Measurements from ENCODE around the gene KHDC1L. TPM values are rescaled to one million over a fixed set of nuclear protein-coding genes. Genes with fewer than 3 reads are reported as not detected.
"Not testable (repeated sequence)": the region's sequence is repeated elsewhere in the genome, so short reads cannot be mapped to it uniquely, and the experiment has no call there.

KHDC1L gene
- total and polyA plus RNA-seq, 7 donors = not detected

DNA sequence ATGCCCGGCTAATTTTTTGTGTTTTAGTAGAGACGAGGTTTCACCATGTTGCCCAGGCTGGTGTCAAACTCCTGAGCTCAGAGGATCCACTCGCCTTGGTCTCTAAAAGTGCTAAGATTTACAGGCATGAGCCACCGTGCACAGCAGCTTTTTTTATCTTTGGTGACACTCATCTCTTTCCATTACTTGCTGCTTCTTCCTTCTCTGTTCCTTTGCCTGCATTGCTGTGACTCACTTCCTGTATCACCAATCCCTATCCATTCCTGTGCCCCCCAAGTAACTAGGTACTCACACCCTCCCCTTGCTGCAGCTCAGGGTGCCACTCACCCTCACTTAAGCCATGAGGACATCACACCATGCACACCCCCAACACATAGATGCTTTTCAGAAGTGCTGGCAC is 24.6 kb downstream of the KHDC1L start:
- no peaks in the 10 kb centered on the region for H3K9me3 ChIP-seq
- intact Hi-C loops (cut with DNase I) = no loop called here
- H3K4me3 ChIP-seq = no peak overlapping the region
- TF ChIP-seq POLR2AphosphoS5 (IDR thresholded peaks at IDR 0.05) (no peak), CTCF (IDR thresholded peaks at IDR 0.05) (no peak), EP300 (IDR thresholded peaks at IDR 0.05) (no peak), POLR2A (IDR thresholded peaks at IDR 0.05) (no peak)
- no peaks in the 10 kb centered on the region for H3K36me3 ChIP-seq
- no peak for DNase-seq
- WGBS, 2 donors = 73 to 80% methylated on average over 4 of the region's 4 CpGs
- H3K27ac ChIP-seq = no peak overlapping the region
- H3K4me1 ChIP-seq = no peaks in the 10 kb centered on the region
- no peaks in the 10 kb centered on the region for H3K27me3 ChIP-seq

DNA sequence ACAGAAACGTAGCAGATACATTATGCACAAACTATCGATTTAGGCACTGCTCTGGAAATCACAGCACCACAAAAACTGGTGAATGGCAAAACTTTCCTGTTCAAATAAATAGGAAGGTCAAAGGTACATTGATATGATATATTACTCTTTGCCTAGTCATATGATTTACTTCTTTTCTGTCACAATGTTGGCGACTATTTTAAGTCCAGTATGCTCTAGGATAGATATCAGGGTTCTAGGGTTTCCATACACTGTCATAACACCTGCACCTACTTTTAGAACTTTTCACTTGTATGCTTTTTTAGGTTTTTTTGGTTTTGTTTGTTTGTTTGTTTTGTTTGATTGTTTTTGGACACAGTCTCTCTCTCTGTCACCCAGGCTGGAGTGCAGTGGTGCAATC is 25.0 kb downstream of the KHDC1L start:
- 77 to 90% methylated on average over 3 of the region's 3 CpGs for WGBS, 2 donors
- Histone ChIP-seq H3K27me3 (no peaks in the 10 kb centered on the region), H3K9me3 (no peaks in the 10 kb centered on the region), H3K36me3 (no peaks in the 10 kb centered on the region), H3K4me3 (no peak overlapping the region), H3K4me1 (no peaks in the 10 kb centered on the region), H3K27ac (no peak overlapping the region)
- DNase-seq = no peak
- TF ChIP-seq CTCF (IDR thresholded peaks at IDR 0.05) (no peak), POLR2A (IDR thresholded peaks at IDR 0.05) (no peak), EP300 (IDR thresholded peaks at IDR 0.05) (no peak), POLR2AphosphoS5 (IDR thresholded peaks at IDR 0.05) (no peak)
- intact Hi-C loops (cut with DNase I) = no loop called here

DNA sequence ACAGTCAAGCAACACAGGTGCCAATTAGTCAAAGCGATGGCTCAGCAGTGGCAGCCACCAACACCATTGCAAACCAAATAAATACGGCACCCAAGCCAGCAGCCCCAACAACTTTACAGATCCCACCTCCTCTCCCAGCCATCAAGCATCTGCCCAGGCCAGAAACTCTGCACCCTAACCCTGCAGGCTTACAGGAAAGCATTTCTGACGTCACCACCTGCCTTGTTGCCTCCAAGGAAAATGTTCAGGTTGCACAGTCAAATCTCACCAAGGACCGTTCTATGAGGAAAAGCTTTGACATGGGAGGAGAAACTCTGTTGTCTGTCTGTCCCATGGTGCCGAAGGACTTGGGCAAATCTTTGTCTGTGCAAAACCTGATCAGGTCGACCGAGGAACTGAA is 30.6 kb downstream of the KHDC1L start:
- intact Hi-C loops (cut with DNase I) = no loop called here
- TF ChIP-seq POLR2AphosphoS5 (IDR thresholded peaks at IDR 0.05) = no peak
- TF ChIP-seq CTCF (IDR thresholded peaks at IDR 0.05) = no peak
- Histone ChIP-seq H3K36me3 (no peaks in the 10 kb centered on the region), H3K4me3 (no peak overlapping the region), H3K9me3 (no peaks in the 10 kb centered on the region), H3K27ac (no peak overlapping the region), H3K4me1 (no peaks in the 10 kb centered on the region), H3K27me3 (no peaks in the 10 kb centered on the region)
- 89 to 95% methylated on average over 7 of the region's 7 CpGs for WGBS, 2 donors
- DNase-seq = no peak

DNA sequence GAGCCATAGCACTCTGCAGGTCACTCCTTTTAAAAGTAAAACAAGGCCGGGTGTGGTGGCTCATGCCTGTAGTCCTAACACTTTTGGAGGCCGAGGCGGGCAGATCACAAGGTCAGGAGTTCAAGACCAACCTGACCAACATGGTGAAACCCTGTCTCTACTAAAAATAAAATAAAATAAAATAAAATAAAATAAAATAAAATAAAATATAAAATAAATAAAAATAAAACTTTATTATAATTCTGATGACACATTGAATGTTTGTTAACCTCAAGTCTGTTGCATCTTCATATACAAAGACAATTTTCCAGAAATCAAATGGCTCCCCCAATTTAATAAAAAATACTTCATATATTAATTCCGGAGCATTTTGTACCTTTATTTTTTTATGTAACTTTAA is 32.0 kb downstream of the KHDC1L start:
- H3K4me3 ChIP-seq; H3K27ac ChIP-seq; H3K27me3 ChIP-seq; DNase-seq; H3K4me1 ChIP-seq; H3K36me3 ChIP-seq; H3K9me3 ChIP-seq; intact Hi-C loops (cut with DNase I): not testable (repeated sequence)
- 92 to 97% methylated on average over 4 of the region's 4 CpGs for WGBS, 2 donors

- no peaks in the 10 kb centered on the region for H3K9me3 ChIP-seq
- no peak overlapping the region for H3K4me3 ChIP-seq
- H3K27me3 ChIP-seq = no peaks in the 10 kb centered on the region
- H3K4me1 ChIP-seq = peaks cover 0 to 6% (median 0%) of the 10 kb centered on the region in 4 donors
- H3K27ac ChIP-seq = no peak overlapping the region
- DNase-seq = no peak
- TF ChIP-seq POLR2AphosphoS5 (IDR thresholded peaks at IDR 0.05) (no peak), EP300 (IDR thresholded peaks at IDR 0.05) (no peak), POLR2A (IDR thresholded peaks at IDR 0.05) (no peak), CTCF (IDR thresholded peaks at IDR 0.05) (no peak)
- intact Hi-C loops (cut with DNase I) = no loop called here
- WGBS, 2 donors = 51 to 81% methylated on average over 2 of the region's 2 CpGs
- no peaks in the 10 kb centered on the region for H3K36me3 ChIP-seq
Measured at GRCh38 chr6:73182021-73182607, 43.2 kb downstream of the KHDC1L start.

Data from sigmoid colon (tissue), 7 donors.